Suprapubic skin (tissue), 4 donors: ENCODE measurements around the gene KRT4. TPM values are rescaled to one million over a fixed set of nuclear protein-coding genes. Genes with fewer than 3 reads are reported as not detected.
A peak's percentile ranks its signal among the peaks of the same experiment; 100 is the strongest.

Source experiments
- DNase-seq, 2 donors: peaks; one replicate each; pipeline ENCODE4 v3.0.0-alpha.2; 2019; ENCODE audit warnings: low spot score in 2 of 2
- H3K27ac ChIP-seq: fragments of 200-600 bp; sonication (generic); one replicate; pipeline ENCODE4 v1.5.1; 2019
- H3K27me3 ChIP-seq: fragments of 200-600 bp; sonication (generic); one replicate; pipeline ENCODE4 v1.5.1; 2019
- H3K36me3 ChIP-seq: fragments of 200-600 bp; sonication (generic); one replicate; pipeline ENCODE4 v1.5.1; 2019
- H3K4me1 ChIP-seq: fragments of 200-600 bp; sonication (generic); one replicate; pipeline ENCODE4 v1.5.1; 2019
- H3K4me3 ChIP-seq: fragments of 200-600 bp; sonication (generic); one replicate; pipeline ENCODE4 v1.5.1; 2019; ENCODE audit warnings: mild to moderate bottlenecking
- H3K9me3 ChIP-seq: fragments of 200-600 bp; sonication (generic); one replicate; pipeline ENCODE4 v1.5.1; 2019
- CTCF ChIP-seq, 2 donors: fragments of 200-600 bp in 1 of 2; fragments of 450-650 bp in 1 of 2; sonication (generic) in 1 of 2; IDR thresholded peaks; one replicate each; pipeline ENCODE4 v1.5.1; 2016 to 2019; ENCODE audit warnings: antibody characterized with exemption in 2 of 2, mild to moderate bottlenecking in 1 of 2, moderate library complexity in 1 of 2
- EP300 ChIP-seq: sonication (generic); formaldehyde crosslinking; IDR thresholded peaks from one replicate; pipeline ENCODE4 v1.6.1; 2017; ENCODE audit warnings: antibody characterized with exemption
- POLR2A ChIP-seq, 2 donors: fragments of 450-650 bp; IDR thresholded peaks; one replicate each; pipeline ENCODE4 v1.6.1; 2017; ENCODE audit warnings: antibody characterized with exemption in 2 of 2, mild to moderate bottlenecking in 2 of 2, moderate library complexity in 2 of 2
- POLR2AphosphoS5 ChIP-seq, 3 donors: sonication (generic); formaldehyde crosslinking; IDR thresholded peaks; one replicate each; pipeline ENCODE4 v1.6.1; 2017; ENCODE audit warnings: antibody characterized with exemption in 3 of 3
- WGBS: methylation state at CpG from one replicate; pipeline ENCODE4 v1.1.5; 2018; 5-methylcytosine and 5-hydroxymethylcytosine counted together
- total RNA-seq, 4 donors: library from RNA; depleted of rRNA; stranded (reverse); fragments of >200 nt; gene quantifications; one replicate each; pipeline ENCODE4 v1.1.0, GENCODE V29; 2016

The KRT4 gene
- total RNA-seq, 4 donors from 2014 or later: 0.32 to 1.6 (median 0.76) TPM

- no peak overlapping the region for H3K4me3 ChIP-seq
- H3K27me3 ChIP-seq: peaks cover 29% of the 10 kb centered on the region
- DNase-seq: no peak
- no peaks in the 10 kb centered on the region for H3K9me3 ChIP-seq
- H3K4me1 ChIP-seq: peaks cover 11% of the 10 kb centered on the region
- H3K27ac ChIP-seq: no peak overlapping the region
- H3K36me3 ChIP-seq: no peaks in the 10 kb centered on the region
- TF ChIP-seq EP300: no peak
- TF ChIP-seq POLR2A (IDR thresholded peaks at IDR 0.05): no peak
- TF ChIP-seq POLR2AphosphoS5 (IDR thresholded peaks at IDR 0.05): no peak
- TF ChIP-seq CTCF (IDR thresholded peaks at IDR 0.05): no peak
- WGBS: 94% methylated on average over 9 of the region's 10 CpGs
These were observed 21.5 kb downstream of the KRT4 start for GRCh38 chr12:52792185-52793029.

GRCh38 chr12:52791271-52792184 lies 22.4 kb downstream of the KRT4 start:
- WGBS: 82% methylated on average over 9 of the region's 12 CpGs
- no peaks in the 10 kb centered on the region for H3K36me3 ChIP-seq
- peaks cover 29% of the 10 kb centered on the region for H3K27me3 ChIP-seq
- peaks cover 11% of the 10 kb centered on the region for H3K4me1 ChIP-seq
- no peak for DNase-seq
- no peak overlapping the region for H3K4me3 ChIP-seq
- TF ChIP-seq EP300 (no peak), POLR2AphosphoS5 (IDR thresholded peaks at IDR 0.05) (no peak), CTCF (IDR thresholded peaks at IDR 0.05) (no peak)
- H3K9me3 ChIP-seq: no peaks in the 10 kb centered on the region
- H3K27ac ChIP-seq: no peak overlapping the region

- H3K27ac ChIP-seq: no peak overlapping the region
- H3K4me3 ChIP-seq: peak overlapping the region; percentile 25
- H3K27me3 ChIP-seq: peaks cover 29% of the 10 kb centered on the region
- no peak for DNase-seq
- H3K9me3 ChIP-seq: no peaks in the 10 kb centered on the region
- H3K36me3 ChIP-seq: no peaks in the 10 kb centered on the region
- TF ChIP-seq EP300: no peak
- no peak for TF ChIP-seq CTCF (IDR thresholded peaks at IDR 0.05)
- TF ChIP-seq POLR2A (IDR thresholded peaks at IDR 0.05): no peak
- TF ChIP-seq POLR2AphosphoS5 (IDR thresholded peaks at IDR 0.05): no peak
- H3K4me1 ChIP-seq: peaks cover 11% of the 10 kb centered on the region
- 83% methylated on average over 13 of the region's 19 CpGs for WGBS
These were observed 23.3 kb downstream of the KRT4 start for GRCh38 chr12:52790427-52791270.

GRCh38 chr12:52789637-52790426 lies 24.1 kb downstream of the KRT4 start:
- Histone ChIP-seq H3K9me3 (no peaks in the 10 kb centered on the region), H3K4me3 (peak overlapping the region; percentile 25), H3K27ac (no peak overlapping the region), H3K36me3 (no peaks in the 10 kb centered on the region), H3K27me3 (peaks cover 31% of the 10 kb centered on the region), H3K4me1 (peaks cover 11% of the 10 kb centered on the region)
- DNase-seq: peak in 1 of 2 donors; percentile 72
- WGBS: 35% methylated on average over 17 of the region's 50 CpGs
- TF ChIP-seq EP300: no peak
- TF ChIP-seq POLR2A (IDR thresholded peaks at IDR 0.05): no peak
- no peak for TF ChIP-seq POLR2AphosphoS5 (IDR thresholded peaks at IDR 0.05)
- no peak for TF ChIP-seq CTCF (IDR thresholded peaks at IDR 0.05)
